ENCODE results near the gene NNMT.

NNMT gene

GRCh38 chr11:114345575-114346222 is 49.5 kb downstream of the NNMT start:
- no peaks in the 10 kb centered on the region for H3K79me2 ChIP-seq (ENCODE audit: insufficient read depth, low read length)
- no peaks in the 10 kb centered on the region for H3K4me1 ChIP-seq (ENCODE audit: insufficient read depth, low read length, severe bottlenecking)
- H3K9me2 ChIP-seq (ENCODE audit: low read depth, low read length), result no peaks in the 10 kb centered on the region
- no peak overlapping the region for H2AFZ ChIP-seq (ENCODE audit: low read length)
- no peaks in the 10 kb centered on the region for H3K27me3 ChIP-seq (ENCODE audit: insufficient read depth, low read length)
- no peak overlapping the region for H3K4me2 ChIP-seq (ENCODE audit: low read length)
- no peak for TF ChIP-seq CTCF (IDR thresholded peaks at IDR 0.05; ENCODE audit: low read length)
- no peak for TF ChIP-seq EZH2 (IDR thresholded peaks at IDR 0.05; ENCODE audit: borderline replicate concordance, low read length)
- H3K9ac ChIP-seq (ENCODE audit: low read length), result no peak overlapping the region
- H3K4me3 ChIP-seq (ENCODE audit: low read depth, low read length, poor library complexity, severe bottlenecking), result no peak overlapping the region
- no peak overlapping the region for H3K27ac ChIP-seq (ENCODE audit: low read depth, low read length, poor library complexity, severe bottlenecking)
- no peaks in the 10 kb centered on the region for H4K20me1 ChIP-seq (ENCODE audit: insufficient read depth, low read length)
- no peaks in the 10 kb centered on the region for H3K9me3 ChIP-seq (ENCODE audit: low read length)
- no peaks in the 10 kb centered on the region for H3F3A ChIP-seq (ENCODE audit: insufficient read depth, low read length)
- no peaks in the 10 kb centered on the region for H3K36me3 ChIP-seq (ENCODE audit: insufficient read depth, low read length)

GRCh38 chr11:114346709-114347141 is 50.5 kb downstream of the NNMT start:
- H2AFZ ChIP-seq (ENCODE audit: low read length), result no peak overlapping the region

GRCh38 chr11:114348200-114349191 is 52.3 kb downstream of the NNMT start:
- TF ChIP-seq EZH2 (IDR thresholded peaks at IDR 0.05; ENCODE audit: borderline replicate concordance, low read length), result no peak
- peak; percentile 43; the same call in 1 of the 2 replicates for TF ChIP-seq CTCF (IDR thresholded peaks at IDR 0.05; ENCODE audit: low read length)
- no peaks in the 10 kb centered on the region for H3K27me3 ChIP-seq (ENCODE audit: insufficient read depth, low read length)
- H3K4me1 ChIP-seq (ENCODE audit: insufficient read depth, low read length, severe bottlenecking), result no peaks in the 10 kb centered on the region
- H3K9me3 ChIP-seq (ENCODE audit: low read length), result no peaks in the 10 kb centered on the region
- no peaks in the 10 kb centered on the region for H3K79me2 ChIP-seq (ENCODE audit: insufficient read depth, low read length)
- H3K36me3 ChIP-seq (ENCODE audit: insufficient read depth, low read length), result no peaks in the 10 kb centered on the region
- no peak overlapping the region for H3K4me2 ChIP-seq (ENCODE audit: low read length)
- no peak overlapping the region for H3K4me3 ChIP-seq (ENCODE audit: low read depth, low read length, poor library complexity, severe bottlenecking)
- H3K9me2 ChIP-seq (ENCODE audit: low read depth, low read length), result no peaks in the 10 kb centered on the region
- H2AFZ ChIP-seq (ENCODE audit: low read length), result no peak overlapping the region
- H3F3A ChIP-seq (ENCODE audit: insufficient read depth, low read length), result no peaks in the 10 kb centered on the region
- no peaks in the 10 kb centered on the region for H4K20me1 ChIP-seq (ENCODE audit: insufficient read depth, low read length)
- H3K27ac ChIP-seq (ENCODE audit: low read depth, low read length, poor library complexity, severe bottlenecking), result no peak overlapping the region
- H3K9ac ChIP-seq (ENCODE audit: low read length), result no peak overlapping the region

More at GRCh38 chr11:114346709-114347141, 50.5 kb downstream of the NNMT start:
- TF ChIP-seq EZH2 (IDR thresholded peaks at IDR 0.05; ENCODE audit: borderline replicate concordance, low read length), result no peak
- no peak for TF ChIP-seq CTCF (IDR thresholded peaks at IDR 0.05; ENCODE audit: low read length)
- Histone ChIP-seq H3K79me2 (ENCODE audit: insufficient read depth, low read length) (no peaks in the 10 kb centered on the region), H3K36me3 (ENCODE audit: insufficient read depth, low read length) (no peaks in the 10 kb centered on the region), H3K9me2 (ENCODE audit: low read depth, low read length) (no peaks in the 10 kb centered on the region), H3K27ac (ENCODE audit: low read depth, low read length, poor library complexity, severe bottlenecking) (no peak overlapping the region), H3K4me1 (ENCODE audit: insufficient read depth, low read length, severe bottlenecking) (no peaks in the 10 kb centered on the region), H3F3A (ENCODE audit: insufficient read depth, low read length) (no peaks in the 10 kb centered on the region), H4K20me1 (ENCODE audit: insufficient read depth, low read length) (no peaks in the 10 kb centered on the region), H3K9ac (ENCODE audit: low read length) (no peak overlapping the region), H3K4me2 (ENCODE audit: low read length) (no peak overlapping the region), H3K9me3 (ENCODE audit: low read length) (no peaks in the 10 kb centered on the region), H3K4me3 (ENCODE audit: low read depth, low read length, poor library complexity, severe bottlenecking) (no peak overlapping the region), H3K27me3 (ENCODE audit: insufficient read depth, low read length) (no peaks in the 10 kb centered on the region)
